GM23338 (cell line): ENCODE data around the gene CTSW.

Experiments
- CREB1 ChIP-seq: fragments of 250-450 bp; sonication (Bioruptor Pico); IDR thresholded peaks from 2 replicates; pipeline ENCODE4 v1.5.0; 2020; ENCODE audit warnings: low read depth, mild to moderate bottlenecking, moderate library complexity
- EZH2 ChIP-seq: fragments of 200-600 bp; sonication (generic); IDR thresholded peaks from one replicate; pipeline ENCODE4 v1.8.0; 2017; ENCODE audit warnings: antibody characterized with exemption, mild to moderate bottlenecking, low read depth; ENCODE audit not compliant: unreplicated experiment
- EZH2phosphoT487 ChIP-seq: fragments of 200-600 bp; sonication (generic); IDR thresholded peaks from one replicate; pipeline ENCODE4 v1.8.1; 2018; ENCODE audit warnings: antibody characterized with exemption; ENCODE audit not compliant: unreplicated experiment
- JUNB ChIP-seq: IDR thresholded peaks from one replicate; pipeline ENCODE4 v1.6.1; 2016; ENCODE audit warnings: antibody characterized with exemption; ENCODE audit not compliant: unreplicated experiment
- ZNF462 ChIP-seq: fragments of 250-450 bp; sonication (Bioruptor Pico); IDR thresholded peaks from 2 replicates; pipeline ENCODE4 v1.5.0; 2020; ENCODE audit warnings: mild to moderate bottlenecking, moderate library complexity
- TF ChIP-seq, protein P1 (sequence below), 2 experiments: fragments of 200-600 bp in 1 of 2; sonication (generic) in 1 of 2; conservative IDR thresholded peaks; 2 replicates each; pipeline versions ENCODE4 v1.5.1 to v1.6.1; 2016 to 2017; ENCODE audit warnings: antibody characterized with exemption in 2 of 2, low read depth in 2 of 2, mild to moderate bottlenecking in 2 of 2, moderate library complexity in 1 of 2
- TF ChIP-seq, protein P2 (sequence below): IDR thresholded peaks from one replicate; pipeline ENCODE4 v1.6.1; 2018; ENCODE audit warnings: antibody characterized with exemption; ENCODE audit not compliant: unreplicated experiment

DNA sequence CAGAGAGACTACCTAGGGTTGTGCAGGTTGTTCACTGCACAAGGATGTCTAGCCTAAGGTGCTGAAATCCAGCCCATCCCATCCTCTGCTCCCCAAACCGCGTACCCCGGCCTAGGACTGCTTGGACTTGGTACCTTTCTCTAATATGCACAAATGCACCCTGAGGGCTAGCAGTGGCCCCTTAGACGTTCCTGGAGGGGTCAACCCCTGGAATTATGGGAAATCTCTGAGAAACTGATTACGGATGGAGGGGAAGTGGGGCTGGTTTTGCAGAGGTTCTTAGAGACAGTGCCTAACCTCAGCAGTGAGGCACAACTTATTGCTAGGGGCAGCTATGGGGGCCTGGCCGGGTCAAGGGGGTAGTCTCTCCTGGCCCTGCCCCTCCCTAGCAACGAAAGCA, 36.8 kb downstream of the CTSW start:
- TF ChIP-seq, protein P1, sequence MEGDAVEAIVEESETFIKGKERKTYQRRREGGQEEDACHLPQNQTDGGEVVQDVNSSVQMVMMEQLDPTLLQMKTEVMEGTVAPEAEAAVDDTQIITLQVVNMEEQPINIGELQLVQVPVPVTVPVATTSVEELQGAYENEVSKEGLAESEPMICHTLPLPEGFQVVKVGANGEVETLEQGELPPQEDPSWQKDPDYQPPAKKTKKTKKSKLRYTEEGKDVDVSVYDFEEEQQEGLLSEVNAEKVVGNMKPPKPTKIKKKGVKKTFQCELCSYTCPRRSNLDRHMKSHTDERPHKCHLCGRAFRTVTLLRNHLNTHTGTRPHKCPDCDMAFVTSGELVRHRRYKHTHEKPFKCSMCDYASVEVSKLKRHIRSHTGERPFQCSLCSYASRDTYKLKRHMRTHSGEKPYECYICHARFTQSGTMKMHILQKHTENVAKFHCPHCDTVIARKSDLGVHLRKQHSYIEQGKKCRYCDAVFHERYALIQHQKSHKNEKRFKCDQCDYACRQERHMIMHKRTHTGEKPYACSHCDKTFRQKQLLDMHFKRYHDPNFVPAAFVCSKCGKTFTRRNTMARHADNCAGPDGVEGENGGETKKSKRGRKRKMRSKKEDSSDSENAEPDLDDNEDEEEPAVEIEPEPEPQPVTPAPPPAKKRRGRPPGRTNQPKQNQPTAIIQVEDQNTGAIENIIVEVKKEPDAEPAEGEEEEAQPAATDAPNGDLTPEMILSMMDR (conservative IDR thresholded peaks at IDR 0.05; ENCODE audit: low read depth in 2 of 2) = no peak
- TF ChIP-seq EZH2 (no peak), ZNF462 (CRISPR knock-in tag) (no peak), EZH2phosphoT487 (no peak), JUNB (no peak), CREB1 (CRISPR knock-in tag) (no peak)
- TF ChIP-seq, protein P2, sequence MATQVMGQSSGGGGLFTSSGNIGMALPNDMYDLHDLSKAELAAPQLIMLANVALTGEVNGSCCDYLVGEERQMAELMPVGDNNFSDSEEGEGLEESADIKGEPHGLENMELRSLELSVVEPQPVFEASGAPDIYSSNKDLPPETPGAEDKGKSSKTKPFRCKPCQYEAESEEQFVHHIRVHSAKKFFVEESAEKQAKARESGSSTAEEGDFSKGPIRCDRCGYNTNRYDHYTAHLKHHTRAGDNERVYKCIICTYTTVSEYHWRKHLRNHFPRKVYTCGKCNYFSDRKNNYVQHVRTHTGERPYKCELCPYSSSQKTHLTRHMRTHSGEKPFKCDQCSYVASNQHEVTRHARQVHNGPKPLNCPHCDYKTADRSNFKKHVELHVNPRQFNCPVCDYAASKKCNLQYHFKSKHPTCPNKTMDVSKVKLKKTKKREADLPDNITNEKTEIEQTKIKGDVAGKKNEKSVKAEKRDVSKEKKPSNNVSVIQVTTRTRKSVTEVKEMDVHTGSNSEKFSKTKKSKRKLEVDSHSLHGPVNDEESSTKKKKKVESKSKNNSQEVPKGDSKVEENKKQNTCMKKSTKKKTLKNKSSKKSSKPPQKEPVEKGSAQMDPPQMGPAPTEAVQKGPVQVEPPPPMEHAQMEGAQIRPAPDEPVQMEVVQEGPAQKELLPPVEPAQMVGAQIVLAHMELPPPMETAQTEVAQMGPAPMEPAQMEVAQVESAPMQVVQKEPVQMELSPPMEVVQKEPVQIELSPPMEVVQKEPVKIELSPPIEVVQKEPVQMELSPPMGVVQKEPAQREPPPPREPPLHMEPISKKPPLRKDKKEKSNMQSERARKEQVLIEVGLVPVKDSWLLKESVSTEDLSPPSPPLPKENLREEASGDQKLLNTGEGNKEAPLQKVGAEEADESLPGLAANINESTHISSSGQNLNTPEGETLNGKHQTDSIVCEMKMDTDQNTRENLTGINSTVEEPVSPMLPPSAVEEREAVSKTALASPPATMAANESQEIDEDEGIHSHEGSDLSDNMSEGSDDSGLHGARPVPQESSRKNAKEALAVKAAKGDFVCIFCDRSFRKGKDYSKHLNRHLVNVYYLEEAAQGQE = no peak
